GM12865 (cell line): Measurements from ENCODE around the gene LTBP3.

ENCODE experiments used
- DNase-seq: peaks from one replicate; pipeline ENCODE4 v3.0.0; 2010; ENCODE audit warnings: low read depth
- H3K4me3 ChIP-seq: 2 replicates; pipeline ENCODE4 v1.5.1; 2011; ENCODE audit warnings: mild to moderate bottlenecking, low read depth, low read length, control low read depth
- CTCF ChIP-seq: IDR thresholded peaks from 2 replicates; pipeline ENCODE4 v1.5.1; 2011; ENCODE audit warnings: low read length, control low read depth, low read depth, inconsistent platforms; ENCODE audit not compliant: insufficient read depth; ENCODE audit errors: missing control alignments

Gene LTBP3

GRCh38 chr11:65497141-65498041, 60.8 kb downstream of the LTBP3 start:
- peak; percentile 100 for DNase-seq
- TF ChIP-seq CTCF: no peak
- peak overlapping the region; percentile 72 for H3K4me3 ChIP-seq

DNA sequence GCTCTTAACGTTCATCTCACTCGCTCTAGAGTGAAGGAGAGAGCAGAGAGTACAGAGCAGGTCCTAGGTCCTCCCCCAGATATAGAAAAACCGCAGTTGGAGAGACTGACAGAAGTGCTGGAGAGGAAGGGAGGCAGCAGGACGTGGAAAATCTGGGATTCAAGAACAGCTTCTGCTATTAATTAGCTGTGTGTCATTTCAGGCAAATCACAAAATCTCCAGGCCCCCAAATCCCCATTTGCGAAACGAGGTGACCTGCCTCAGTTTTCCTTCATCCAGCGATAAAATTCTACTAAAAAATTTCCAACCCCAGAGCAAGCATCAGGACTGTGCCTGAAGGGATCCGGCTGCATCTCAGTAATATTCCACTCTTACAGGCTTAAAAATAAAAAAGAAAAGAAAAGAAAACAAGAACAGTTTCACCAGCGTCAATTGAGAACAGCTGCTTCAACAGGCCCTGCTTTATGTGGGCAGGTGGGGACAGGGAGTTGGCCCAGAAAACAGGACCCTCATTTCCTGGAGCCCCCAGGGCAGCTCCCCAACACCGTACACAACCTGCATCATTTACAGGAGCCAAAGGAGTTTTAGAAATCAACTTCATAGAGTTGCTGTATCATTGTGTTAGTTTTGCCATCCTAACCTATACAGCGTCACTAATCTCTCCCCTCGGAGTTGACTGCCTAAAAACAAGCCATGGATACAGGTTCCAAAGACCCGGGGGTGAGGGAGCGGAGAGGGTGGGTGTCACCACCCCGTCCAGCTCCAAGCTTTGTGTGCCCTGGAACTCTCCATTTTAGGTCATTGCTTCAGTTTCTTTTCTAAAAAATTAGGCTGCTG, 61.6 kb downstream of the LTBP3 start:
- DNase-seq: peak; percentile 32
- TF ChIP-seq CTCF: no peak
- peak overlapping the region; percentile 72 for H3K4me3 ChIP-seq

- DNase-seq: peak; percentile 81
- peak overlapping the region; percentile 65 for H3K4me3 ChIP-seq
- TF ChIP-seq CTCF: no peak
Observed at GRCh38 chr11:65493367-65494176, 64.6 kb downstream of the LTBP3 start.

- peak; percentile 87 for DNase-seq
- no peak for TF ChIP-seq CTCF
- H3K4me3 ChIP-seq: peak overlapping the region; percentile 65
Observed at GRCh38 chr11:65492637-65493366, 65.4 kb downstream of the LTBP3 start.

DNA sequence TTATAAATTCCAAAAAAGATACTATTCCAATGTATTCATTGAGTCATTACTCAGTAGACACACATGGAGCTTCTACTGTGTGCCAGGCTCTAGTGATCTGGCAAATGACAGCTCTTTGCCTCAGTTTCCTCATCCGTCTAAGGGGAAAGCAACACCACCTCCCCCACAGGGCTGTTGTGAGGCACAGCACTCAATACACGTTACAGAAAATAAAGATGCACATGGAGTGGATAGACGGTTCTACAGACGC, 65.8 kb downstream of the LTBP3 start:
- TF ChIP-seq CTCF: no peak
- DNase-seq: no peak
- H3K4me3 ChIP-seq: peak overlapping the region; percentile 65
